GM12878 (cell line): Measurements from ENCODE around the gene NUBPL. TPM values are rescaled to one million over a fixed set of nuclear protein-coding genes. Genes with fewer than 3 reads are reported as not detected.

Source experiments
- ATAC-seq: fragments of 200-7000 bp; cut with Tn5 transposase; 3 replicates; pipeline ENCODE4 v1.9.1; 2020; ENCODE audit warnings: mild to moderate bottlenecking, moderate library complexity
- BruUV-seq: library from RNA; stranded (reverse); fragments of 400-500 nt; replicated peaks from 2 replicates; lab custom pipeline; 2021; lab: Mats Ljungman, UMichigan
- CTCF ChIA-PET: fragments of 300-600 bp; sonication (Branson Sonifier 250); formaldehyde crosslinking; extraction: SDS; loops from one replicate; lab custom pipeline; 2021; ENCODE audit warnings: inconsistent platforms; lab: Yijun Ruan, JAX
- POLR2A ChIA-PET: fragments of 350-600 bp; formaldehyde crosslinking; extraction: SDS; loops from one replicate; lab custom pipeline; 2021; ENCODE audit warnings: inconsistent platforms; lab: Charles Lee
- RAD21 ChIA-PET: fragments of 300-600 bp; sonication (Branson Sonifier 250); formaldehyde crosslinking; loops from one replicate; lab custom pipeline; 2023; ENCODE audit warnings: antibody characterized with exemption; ENCODE audit not compliant: unreplicated experiment; lab: Charles Lee
- SMC1A ChIA-PET: fragments of 300-600 bp; sonication (Branson Sonifier 250); formaldehyde crosslinking; loops from one replicate; lab custom pipeline; 2023; ENCODE audit not compliant: unreplicated experiment, uncharacterized antibody; lab: Charles Lee
- DNase-seq: peaks from one replicate; pipeline ENCODE4 v3.0.0-alpha.2; 2011; ENCODE audit warnings: low read depth, low spot score
- FAIRE-seq: peaks from 3 replicates; lab custom pipeline; 2011; peaks lifted over from hg19 to GRCh38; lab: Jason Lieb, UNC
- H2AFZ ChIP-seq: 2 replicates; pipeline ENCODE4 v1.6.0; 2011; ENCODE audit warnings: low read depth, low read length, control low read depth; ENCODE audit not compliant: control insufficient read depth
- H3K27ac ChIP-seq: 2 replicates; pipeline ENCODE4 v1.5.1; 2011; ENCODE audit warnings: control low read depth; ENCODE audit not compliant: control insufficient read depth, insufficient read depth
- H3K27me3 ChIP-seq, 2 experiments: replicated peaks in 1 of 2; 2 replicates each; pipeline versions ENCODE4 v1.6.0 to v1.6.1; 2011; ENCODE audit warnings: low read length in 1 of 2; ENCODE audit not compliant: control insufficient read depth in 2 of 2, insufficient read depth in 2 of 2
- H3K36me3 ChIP-seq, 2 experiments: 2 replicates each; pipeline ENCODE4 v1.5.1; 2011; ENCODE audit warnings: low read length in 1 of 2; ENCODE audit not compliant: control insufficient read depth in 2 of 2, insufficient read depth in 2 of 2
- H3K4me1 ChIP-seq: 2 replicates; pipeline ENCODE4 v1.6.1; 2011; ENCODE audit warnings: mild to moderate bottlenecking, low read length, moderate library complexity, mixed read lengths; ENCODE audit not compliant: control insufficient read depth, insufficient read depth
- H3K4me2 ChIP-seq: 2 replicates; pipeline ENCODE4 v1.6.0; 2011; ENCODE audit warnings: control low read depth; ENCODE audit not compliant: control insufficient read depth, insufficient read depth
- H3K4me3 ChIP-seq: fragments of 200-600 bp; sonication (generic); 2 replicates; pipeline ENCODE4 v1.5.1; 2016
- H3K79me2 ChIP-seq: 2 replicates; pipeline ENCODE4 v1.6.0; 2011; ENCODE audit warnings: low read length; ENCODE audit not compliant: control insufficient read depth, insufficient read depth
- H3K9ac ChIP-seq: 2 replicates; pipeline ENCODE4 v1.8.0; 2011; ENCODE audit warnings: low read length, control low read depth, mixed read lengths; ENCODE audit not compliant: control insufficient read depth, insufficient read depth
- H3K9me3 ChIP-seq: replicated peaks from 3 replicates; pipeline ENCODE4 v1.5.1; 2011; ENCODE audit warnings: mild to moderate bottlenecking, low read length; ENCODE audit not compliant: control insufficient read depth, insufficient read depth
- H4K20me1 ChIP-seq: 2 replicates; pipeline ENCODE4 v1.6.0; 2011; ENCODE audit not compliant: control insufficient read depth, insufficient read depth
- FOXK2 ChIP-seq: fragments of 450-650 bp; IDR thresholded peaks from 2 replicates; pipeline ENCODE4 v1.6.1; 2017; ENCODE audit warnings: mild to moderate bottlenecking, moderate library complexity
- NR2C1 ChIP-seq: fragments of 450-650 bp; IDR thresholded peaks from 2 replicates; pipeline ENCODE4 v1.6.1; 2017; ENCODE audit warnings: antibody characterized with exemption, mild to moderate bottlenecking, moderate library complexity
- RBBP5 ChIP-seq: fragments of 200-600 bp; sonication (generic); conservative IDR thresholded peaks from 2 replicates; pipeline ENCODE4 v1.6.1; 2016
- RELA ChIP-seq: fragments of 450-650 bp; IDR thresholded peaks from 2 replicates; pipeline ENCODE4 v1.8.0; 2014; ENCODE audit warnings: borderline replicate concordance; ENCODE audit not compliant: partially characterized antibody
- ZNF384 ChIP-seq: IDR thresholded peaks from 2 replicates; pipeline ENCODE4 v1.6.1; 2012; ENCODE audit warnings: low read depth, mild to moderate bottlenecking, low read length, improper control_type of control experiment, borderline replicate concordance
- ZSCAN29 ChIP-seq: fragments of 450-650 bp; IDR thresholded peaks from 2 replicates; pipeline ENCODE4 v1.6.1; 2017; ENCODE audit warnings: mild to moderate bottlenecking, moderate library complexity
- WGBS: methylation state at CpG from one replicate; pipeline ENCODE4 v1.1.6; 2016; ENCODE audit warnings: low lambda C conversion rate; ENCODE audit not compliant: insufficient replicate concordance, insufficient coverage; ENCODE audit errors: missing lambda C conversion rate; 5-methylcytosine and 5-hydroxymethylcytosine counted together
- in situ Hi-C: fragments of 300-500 bp; cut with MboI; formaldehyde crosslinking; loops from 9 replicates; pipeline ENCODE4 v1.14.3; 2018; ENCODE audit warnings: mixed read lengths
- intact Hi-C: fragments of 100-400 bp; cut with micrococcal nuclease; formaldehyde crosslinking; loops from one replicate; pipeline ENCODE4 v1.14.2; 2022; ENCODE audit not compliant: unreplicated experiment
- polyA plus RNA-seq, 11 experiments: library from polyadenylated mRNA; depleted of rRNA in 4 of 11; unstranded in 6 of 11; stranded (reverse) in 5 of 11; fragments of >200 nt; fragmentation: Nextera tagmentation in 4 of 11; fragmentation: Illumina TruSeq in 1 of 11; extraction: Ambion mirVana in 4 of 11; extraction: Trizol in 1 of 11; gene quantifications; 1 replicate in 1 of 11; 2 replicates in 10 of 11; pipeline versions ENCODE4 v1.2.1 to v1.2.3, GENCODE V29; 2011 to 2016; ENCODE audit warnings: inconsistent platforms in 2 of 11, missing spikeins in 2 of 11, low read depth in 1 of 11
- total RNA-seq, 4 experiments: library from RNA; depleted of rRNA in 3 of 4; stranded (reverse); fragments of >200 nt in 3 of 4; fragmentation: Illumina TruSeq in 1 of 4; extraction: Trizol in 1 of 4; gene quantifications; 2 replicates each; pipeline versions ENCODE4 v1.2.1 to v1.2.3, GENCODE V29; 2013 to 2021
- TF ChIP-seq, protein P1 (sequence below): fragments of 450-650 bp; IDR thresholded peaks from 2 replicates; pipeline ENCODE4 v1.6.1; 2018; ENCODE audit warnings: mild to moderate bottlenecking, low read depth, moderate library complexity; ENCODE audit not compliant: partially characterized antibody

Gene NUBPL
- total and polyA plus RNA-seq, 10 of the 15 experiments (the other 5 are each of a cell fraction or from before 2014, with no cell fraction given): 3.4 to 11.6 (median 8.1) TPM

DNA sequence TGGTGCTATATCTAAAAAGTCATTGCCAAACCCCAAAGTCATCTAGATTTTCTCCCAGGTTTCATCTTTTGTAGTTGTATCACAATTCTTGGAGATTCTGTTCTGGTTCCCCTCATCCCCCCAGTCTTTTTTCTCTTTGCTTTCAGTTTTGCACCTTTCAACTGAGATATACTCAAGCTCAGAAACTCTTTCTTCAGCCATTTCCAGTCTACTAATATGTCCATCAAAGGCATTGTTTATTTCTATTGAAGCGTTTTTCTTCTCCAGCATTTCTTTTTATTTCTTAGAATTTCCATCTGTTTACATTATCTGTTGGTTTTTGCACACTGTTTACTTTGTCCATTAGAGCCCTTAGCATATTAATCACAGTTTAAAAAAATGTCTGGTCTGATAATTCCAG lies 179.5 kb downstream of the NUBPL start:
- 88% methylated on average over 1 of the region's 1 CpG for WGBS
- ChIA-PET CTCF (interaction anchor here (0.7 to 1.4 kb wide), 3 partner anchors 9 to 630 kb away, joined by 3 read pairs; no protein-coding TSS in a partner anchor), RAD21 (no interaction called here), SMC1A (no interaction called here), POLR2A (no interaction called here)
- no peak overlapping the region for H3K27ac ChIP-seq
- H3K9ac ChIP-seq: no peak overlapping the region
- no peaks in the 10 kb centered on the region for H4K20me1 ChIP-seq
- BruUV-seq: no TSS peak
- intact Hi-C loops (no loop called here), in situ Hi-C loops (no loop called here)
- H3K9me3 ChIP-seq: no peaks in the 10 kb centered on the region; the same call in 2 of the 3 replicates
- no peaks in the 10 kb centered on the region for H3K79me2 ChIP-seq
- no peak for TF ChIP-seq ZSCAN29
- TF ChIP-seq, protein P1, sequence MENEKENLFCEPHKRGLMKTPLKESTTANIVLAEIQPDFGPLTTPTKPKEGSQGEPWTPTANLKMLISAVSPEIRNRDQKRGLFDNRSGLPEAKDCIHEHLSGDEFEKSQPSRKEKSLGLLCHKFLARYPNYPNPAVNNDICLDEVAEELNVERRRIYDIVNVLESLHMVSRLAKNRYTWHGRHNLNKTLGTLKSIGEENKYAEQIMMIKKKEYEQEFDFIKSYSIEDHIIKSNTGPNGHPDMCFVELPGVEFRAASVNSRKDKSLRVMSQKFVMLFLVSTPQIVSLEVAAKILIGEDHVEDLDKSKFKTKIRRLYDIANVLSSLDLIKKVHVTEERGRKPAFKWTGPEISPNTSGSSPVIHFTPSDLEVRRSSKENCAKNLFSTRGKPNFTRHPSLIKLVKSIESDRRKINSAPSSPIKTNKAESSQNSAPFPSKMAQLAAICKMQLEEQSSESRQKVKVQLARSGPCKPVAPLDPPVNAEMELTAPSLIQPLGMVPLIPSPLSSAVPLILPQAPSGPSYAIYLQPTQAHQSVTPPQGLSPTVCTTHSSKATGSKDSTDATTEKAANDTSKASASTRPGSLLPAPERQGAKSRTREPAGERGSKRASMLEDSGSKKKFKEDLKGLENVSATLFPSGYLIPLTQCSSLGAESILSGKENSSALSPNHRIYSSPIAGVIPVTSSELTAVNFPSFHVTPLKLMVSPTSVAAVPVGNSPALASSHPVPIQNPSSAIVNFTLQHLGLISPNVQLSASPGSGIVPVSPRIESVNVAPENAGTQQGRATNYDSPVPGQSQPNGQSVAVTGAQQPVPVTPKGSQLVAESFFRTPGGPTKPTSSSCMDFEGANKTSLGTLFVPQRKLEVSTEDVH: no peak
- no peak for TF ChIP-seq NR2C1
- TF ChIP-seq ZNF384: no peak
- no peak for TF ChIP-seq FOXK2
- no peak for TF ChIP-seq RELA
- no peak for TF ChIP-seq RBBP5
- H3K4me2 ChIP-seq: no peak overlapping the region
- H3K36me3 ChIP-seq: no peaks in the 10 kb centered on the region
- ATAC-seq: no peak
- H3K27me3 ChIP-seq: no peaks in the 10 kb centered on the region
- DNase-seq: no peak
- H3K4me3 ChIP-seq: no peak overlapping the region
- H2AFZ ChIP-seq: no peak overlapping the region
- FAIRE-seq: no peak
- no peaks in the 10 kb centered on the region for H3K4me1 ChIP-seq
